HG03378 (cell line): ENCODE data around the gene FAM118B.
"Not testable (repeated sequence)": the region's sequence is repeated elsewhere in the genome, so short reads cannot be mapped to it uniquely, and the experiment has no call there.

Experiments used
- ATAC-seq: cut with Tn5 transposase; IDR thresholded peaks from one replicate; pipeline ENCODE4 v1.9.1; 2021; ENCODE audit warnings: mild to moderate bottlenecking, moderate library complexity; ENCODE audit not compliant: unreplicated experiment

The FAM118B gene

DNA sequence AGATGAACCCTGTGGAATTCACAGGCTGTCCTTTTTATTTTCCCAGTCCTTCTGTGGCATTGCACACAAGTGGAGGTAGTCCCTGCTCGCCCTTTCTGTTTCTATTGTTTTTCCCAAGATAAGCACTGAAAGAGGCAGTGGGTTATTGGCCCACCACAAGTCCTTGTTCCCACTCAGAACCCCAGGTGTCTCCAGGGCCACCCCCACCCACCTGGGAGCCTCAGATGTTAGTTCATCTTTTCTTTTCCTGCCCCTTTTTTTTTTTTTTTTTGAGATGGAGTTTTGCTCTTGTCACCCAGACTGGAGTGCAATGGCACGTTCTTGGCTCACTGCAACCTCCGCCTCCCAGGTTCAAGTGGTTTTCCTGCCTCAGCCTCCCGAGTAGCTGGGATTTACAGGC is 97.2 kb downstream of the FAM118B start:
- ATAC-seq = not testable (repeated sequence)

DNA sequence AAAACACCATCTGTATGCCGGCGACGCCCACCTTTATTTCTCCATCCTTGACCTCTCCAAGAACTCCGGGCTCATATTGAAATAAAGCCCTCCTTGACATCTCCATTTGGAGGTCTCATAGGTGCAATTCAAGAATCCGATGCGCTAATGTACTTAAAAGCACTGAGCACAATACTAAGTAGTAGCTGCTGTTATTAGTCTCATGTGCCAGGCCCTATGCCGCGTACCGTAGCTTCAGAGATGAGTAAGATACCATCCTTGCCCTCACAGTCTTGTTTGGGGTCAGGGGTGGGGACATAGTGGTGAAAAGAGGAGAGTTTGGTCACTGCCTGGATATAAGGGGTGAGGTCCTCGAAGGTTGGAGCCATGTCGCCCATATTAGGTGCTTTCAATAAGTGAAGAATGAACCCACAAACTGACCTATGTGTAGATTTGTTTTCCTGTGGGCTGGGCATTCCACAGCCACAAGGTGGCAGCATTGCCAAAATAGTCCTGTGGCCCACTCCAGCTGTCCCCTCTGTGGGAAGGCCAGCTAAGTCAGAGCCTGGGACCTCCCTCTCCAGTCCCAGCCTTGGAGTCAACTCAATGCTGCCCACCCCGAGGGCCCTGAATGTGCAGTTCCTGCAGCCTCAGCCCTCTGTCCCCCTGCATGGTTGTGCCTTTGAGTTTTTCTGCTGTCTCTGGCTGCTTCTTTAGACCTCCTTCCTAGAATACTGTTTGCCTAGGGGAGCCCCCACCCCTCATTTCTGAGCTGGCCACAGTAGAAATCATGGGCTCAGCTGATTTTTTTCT is 98.8 kb downstream of the FAM118B start:
- ATAC-seq = peak; percentile 40

DNA sequence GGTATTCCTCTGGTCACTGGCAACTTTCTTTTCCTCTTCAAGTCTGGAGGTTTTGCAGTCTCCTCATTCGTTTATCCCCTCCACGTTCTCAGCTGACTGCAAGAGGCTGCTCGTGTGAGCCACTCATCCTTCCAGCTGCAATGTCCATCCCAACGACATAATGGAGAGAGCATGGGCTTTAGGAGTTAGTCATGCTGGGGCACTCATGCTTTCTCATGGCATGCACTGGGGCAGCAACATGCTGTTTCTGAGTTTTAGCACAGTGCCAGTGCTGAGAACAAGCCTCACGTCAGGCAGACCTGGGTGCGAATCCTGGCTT is 99.4 kb downstream of the FAM118B start:
- ATAC-seq = no peak

DNA sequence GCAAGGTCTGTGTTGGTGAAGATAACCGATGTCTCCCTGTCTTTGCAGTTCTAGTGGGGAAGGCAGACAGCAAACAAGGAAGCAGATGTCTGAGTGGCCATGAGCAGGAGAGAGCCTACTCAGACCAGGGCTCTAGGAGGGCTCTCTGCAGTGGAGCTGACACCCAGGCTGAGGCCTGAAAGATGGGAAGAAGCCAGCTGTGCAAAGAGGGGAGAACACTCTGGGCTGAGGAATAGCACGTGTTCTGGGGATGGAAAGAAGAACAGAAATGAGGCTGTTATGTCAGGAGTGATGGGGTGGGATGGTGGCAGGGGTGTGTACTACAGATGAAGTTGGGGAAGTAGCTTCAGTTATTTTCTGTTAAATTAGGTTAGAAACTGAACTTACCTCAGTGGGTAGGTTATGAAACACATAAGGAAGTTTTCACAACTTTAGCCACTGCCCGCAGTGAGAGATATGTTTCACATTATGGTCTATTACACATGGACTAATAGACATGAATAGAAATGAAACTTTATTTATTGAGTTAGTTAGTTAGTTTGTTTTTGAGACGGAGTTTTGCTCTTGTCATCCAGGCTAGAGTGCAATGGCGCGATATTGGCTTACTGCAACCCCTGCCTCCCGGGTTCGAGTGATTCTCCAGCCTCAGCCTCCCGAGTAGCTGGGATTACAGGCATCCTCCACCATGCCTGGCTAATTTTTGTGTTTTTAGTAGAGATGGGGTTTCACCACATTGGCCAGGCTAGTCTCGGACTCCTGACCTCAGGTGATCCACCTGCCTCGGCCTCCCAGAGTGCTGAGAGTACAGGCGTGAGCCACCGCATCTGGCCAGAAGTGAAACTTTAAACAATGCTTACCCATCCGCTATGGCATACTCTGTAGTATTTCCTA is 100.1 kb downstream of the FAM118B start:
- ATAC-seq = peak; percentile 54
